Activated naive CD8-positive, alpha-beta T cell (primary cell): Measurements from ENCODE around the gene VTCN1.

ENCODE experiments used
- H3K27ac Mint-ChIP-seq: one replicate; pipeline ENCODE4 v1.8.0; 2021; ENCODE audit warnings: mixed read lengths
- H3K27me3 Mint-ChIP-seq: one replicate; pipeline ENCODE4 v1.8.0; 2021; ENCODE audit warnings: mixed read lengths
- H3K36me3 Mint-ChIP-seq: one replicate; pipeline ENCODE4 v1.8.0; 2021; ENCODE audit warnings: mixed read lengths
- H3K4me1 Mint-ChIP-seq: one replicate; pipeline ENCODE4 v1.8.0; 2021; ENCODE audit warnings: low read depth, mixed read lengths
- H3K4me3 Mint-ChIP-seq: one replicate; pipeline ENCODE4 v1.8.0; 2021; ENCODE audit warnings: mild to moderate bottlenecking, mixed read lengths
- H3K9me3 Mint-ChIP-seq: one replicate; pipeline ENCODE4 v1.8.0; 2021; ENCODE audit warnings: low read depth, mixed read lengths

VTCN1 gene

GRCh38 chr1:117183112-117183511 lies 27.6 kb downstream of the VTCN1 start:
- H3K4me1 Mint-ChIP-seq: no peaks in the 10 kb centered on the region
- no peaks in the 10 kb centered on the region for H3K36me3 Mint-ChIP-seq
- no peaks in the 10 kb centered on the region for H3K9me3 Mint-ChIP-seq
- no peak overlapping the region for H3K4me3 Mint-ChIP-seq
- H3K27ac Mint-ChIP-seq: no peak overlapping the region
- H3K27me3 Mint-ChIP-seq: peaks cover under 1% of the 10 kb centered on the region

- Mint-ChIP-seq H3K36me3 (no peaks in the 10 kb centered on the region), H3K9me3 (no peaks in the 10 kb centered on the region), H3K4me1 (no peaks in the 10 kb centered on the region), H3K27me3 (no peaks in the 10 kb centered on the region), H3K27ac (no peak overlapping the region), H3K4me3 (no peak overlapping the region)
These were observed 28.4 kb downstream of the VTCN1 start for GRCh38 chr1:117182319-117182718.

DNA sequence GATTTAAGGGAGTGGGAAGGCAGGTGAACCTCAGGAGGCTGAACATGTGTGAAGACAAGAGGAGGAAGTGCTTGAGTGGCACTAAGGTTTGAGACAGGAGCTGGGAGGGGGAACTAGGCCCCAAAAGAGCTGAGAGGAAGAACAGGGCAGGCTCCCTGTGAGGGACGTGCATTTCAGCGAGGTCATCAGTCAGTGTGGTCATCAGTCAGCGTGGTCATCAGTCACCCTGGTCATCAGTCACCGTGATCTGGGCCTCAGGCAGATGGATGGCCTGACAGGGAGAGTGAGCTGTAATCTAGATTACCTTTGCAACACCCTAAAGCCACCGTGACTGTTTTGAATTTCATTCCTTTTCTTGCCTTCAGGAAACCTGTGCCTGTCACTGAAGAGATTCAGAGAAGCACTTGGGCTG lies 29.1 kb downstream of the VTCN1 start:
- Mint-ChIP-seq H3K4me1 (no peaks in the 10 kb centered on the region), H3K27ac (no peak overlapping the region), H3K9me3 (no peaks in the 10 kb centered on the region), H3K36me3 (no peaks in the 10 kb centered on the region), H3K4me3 (no peak overlapping the region), H3K27me3 (no peaks in the 10 kb centered on the region)

- H3K4me3 Mint-ChIP-seq: no peak overlapping the region
- no peak overlapping the region for H3K27ac Mint-ChIP-seq
- H3K4me1 Mint-ChIP-seq: no peaks in the 10 kb centered on the region
- no peaks in the 10 kb centered on the region for H3K9me3 Mint-ChIP-seq
- H3K36me3 Mint-ChIP-seq: no peaks in the 10 kb centered on the region
- no peaks in the 10 kb centered on the region for H3K27me3 Mint-ChIP-seq
These were observed 30.4 kb downstream of the VTCN1 start for GRCh38 chr1:117180147-117180967.

DNA sequence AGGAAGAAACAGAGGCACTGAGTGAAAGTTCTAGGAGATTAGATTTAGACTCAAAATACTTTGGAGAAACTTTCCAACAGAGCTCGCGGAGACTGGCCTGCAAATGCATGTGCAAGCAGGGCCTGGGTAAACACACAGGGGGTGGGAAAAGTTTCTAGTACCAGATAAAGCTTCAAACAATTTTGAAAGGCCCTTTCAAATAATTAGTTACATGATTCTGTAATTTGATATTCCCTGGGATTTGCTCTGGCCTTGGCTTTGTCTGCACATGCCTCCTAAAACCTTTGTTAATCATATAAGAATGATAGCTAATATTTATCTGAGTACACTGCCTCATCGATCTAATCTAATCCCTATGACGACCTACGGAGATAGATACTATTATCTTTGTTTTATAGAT lies 31.3 kb downstream of the VTCN1 start:
- no peaks in the 10 kb centered on the region for H3K36me3 Mint-ChIP-seq
- H3K4me1 Mint-ChIP-seq: no peaks in the 10 kb centered on the region
- no peaks in the 10 kb centered on the region for H3K9me3 Mint-ChIP-seq
- no peak overlapping the region for H3K4me3 Mint-ChIP-seq
- no peak overlapping the region for H3K27ac Mint-ChIP-seq
- H3K27me3 Mint-ChIP-seq: no peaks in the 10 kb centered on the region

- Mint-ChIP-seq H3K4me3 (no peak overlapping the region), H3K9me3 (no peaks in the 10 kb centered on the region), H3K27ac (no peak overlapping the region), H3K4me1 (no peaks in the 10 kb centered on the region), H3K36me3 (no peaks in the 10 kb centered on the region), H3K27me3 (no peaks in the 10 kb centered on the region)
These were observed 32.0 kb downstream of the VTCN1 start for GRCh38 chr1:117178756-117179155.

GRCh38 chr1:117177376-117177775 lies 33.4 kb downstream of the VTCN1 start:
- Mint-ChIP-seq H3K9me3 (no peaks in the 10 kb centered on the region), H3K27ac (no peak overlapping the region), H3K4me1 (no peaks in the 10 kb centered on the region), H3K27me3 (no peaks in the 10 kb centered on the region), H3K36me3 (no peaks in the 10 kb centered on the region), H3K4me3 (no peak overlapping the region)

- Mint-ChIP-seq H3K9me3 (no peaks in the 10 kb centered on the region), H3K27ac (no peak overlapping the region), H3K4me1 (no peaks in the 10 kb centered on the region), H3K27me3 (no peaks in the 10 kb centered on the region), H3K4me3 (no peak overlapping the region), H3K36me3 (no peaks in the 10 kb centered on the region)
These were observed 34.1 kb downstream of the VTCN1 start for GRCh38 chr1:117176579-117176978.

DNA sequence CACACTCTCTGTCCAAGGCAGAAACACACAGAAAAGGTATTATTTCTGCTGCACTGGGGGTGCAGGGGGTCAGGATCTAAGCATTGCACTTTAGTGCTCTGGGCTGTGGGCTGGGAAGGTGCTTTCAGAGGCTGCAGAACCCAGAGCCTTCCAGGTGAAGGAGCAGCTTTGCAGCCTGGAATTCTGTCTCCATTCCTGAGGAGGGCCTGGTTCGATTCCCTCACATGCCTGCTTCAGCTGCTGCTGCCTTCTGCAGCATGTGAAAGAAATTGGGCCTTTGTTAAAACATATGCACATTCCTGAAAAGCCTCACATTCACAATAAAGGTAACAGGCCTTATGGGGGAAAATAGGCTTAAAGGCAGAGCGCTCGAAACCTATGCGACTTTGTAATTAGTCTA lies 35.9 kb downstream of the VTCN1 start:
- H3K4me1 Mint-ChIP-seq: no peaks in the 10 kb centered on the region
- H3K36me3 Mint-ChIP-seq: no peaks in the 10 kb centered on the region

GRCh38 chr1:117173691-117174090 lies 37.0 kb downstream of the VTCN1 start:
- Mint-ChIP-seq H3K27ac (no peak overlapping the region), H3K27me3 (no peaks in the 10 kb centered on the region), H3K9me3 (no peaks in the 10 kb centered on the region), H3K4me3 (no peak overlapping the region), H3K4me1 (no peaks in the 10 kb centered on the region), H3K36me3 (no peaks in the 10 kb centered on the region)

More for the DNA sequence above, 35.9 kb downstream of the VTCN1 start:
- no peaks in the 10 kb centered on the region for H3K9me3 Mint-ChIP-seq
- H3K27me3 Mint-ChIP-seq: no peaks in the 10 kb centered on the region
- H3K4me3 Mint-ChIP-seq: no peak overlapping the region
- no peak overlapping the region for H3K27ac Mint-ChIP-seq

DNA sequence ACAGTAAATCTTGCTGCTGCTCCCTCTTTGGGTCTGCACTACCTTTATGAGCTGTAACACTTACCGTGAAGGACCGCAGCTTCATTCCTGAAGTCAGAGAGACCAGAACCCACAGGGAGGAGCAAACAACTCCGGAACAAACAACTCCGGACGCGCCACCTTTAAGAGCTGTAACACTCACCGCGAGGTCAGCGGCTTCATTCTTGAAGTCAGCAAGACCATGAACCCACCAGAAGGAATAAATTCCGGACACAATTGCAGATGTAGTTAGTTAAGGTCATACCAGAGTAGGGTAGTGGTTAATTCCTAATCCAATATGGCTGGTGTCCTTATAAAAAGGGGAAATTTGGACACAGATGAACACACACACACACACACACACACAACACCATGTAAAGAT lies 37.7 kb downstream of the VTCN1 start:
- Mint-ChIP-seq H3K27ac (no peak overlapping the region), H3K9me3 (no peaks in the 10 kb centered on the region), H3K27me3 (no peaks in the 10 kb centered on the region), H3K4me1 (no peaks in the 10 kb centered on the region), H3K4me3 (no peak overlapping the region), H3K36me3 (no peaks in the 10 kb centered on the region)

DNA sequence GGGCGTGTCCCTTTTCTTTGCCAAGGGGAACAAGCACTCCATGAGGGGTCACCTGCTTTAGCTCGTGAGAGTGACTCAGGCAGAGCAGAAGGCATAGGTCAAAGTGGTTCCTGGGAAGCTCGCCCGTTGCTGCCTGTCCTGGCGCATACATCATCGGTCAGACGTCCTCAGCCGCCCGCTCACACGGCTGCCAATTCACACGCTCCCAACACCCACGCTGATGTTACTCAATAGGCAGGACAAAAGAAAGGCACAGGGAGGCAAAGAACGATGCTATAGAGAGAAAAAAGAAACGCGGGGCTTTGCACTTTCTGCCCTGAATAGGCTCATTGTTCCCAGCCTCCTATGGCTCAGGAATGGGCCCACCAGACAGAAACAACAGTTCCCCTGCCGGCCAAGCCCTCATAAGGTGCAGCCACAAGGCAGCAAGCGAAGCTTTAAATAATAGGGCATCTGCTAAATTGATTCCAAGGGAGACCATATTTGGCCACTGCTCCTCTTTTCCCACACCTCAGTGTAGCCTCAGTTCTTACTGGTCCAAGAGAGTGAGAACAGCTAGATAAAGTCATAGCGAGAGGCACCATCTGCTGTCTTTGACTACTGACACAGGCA lies 38.7 kb downstream of the VTCN1 start:
- Mint-ChIP-seq H3K27me3 (no peaks in the 10 kb centered on the region), H3K27ac (no peak overlapping the region)

GRCh38 chr1:117169871-117170596 lies 40.7 kb downstream of the VTCN1 start:
- H3K36me3 Mint-ChIP-seq: no peaks in the 10 kb centered on the region
- H3K4me3 Mint-ChIP-seq: no peak overlapping the region
- no peaks in the 10 kb centered on the region for H3K4me1 Mint-ChIP-seq
- peaks cover 4% of the 10 kb centered on the region for H3K27me3 Mint-ChIP-seq
- no peaks in the 10 kb centered on the region for H3K9me3 Mint-ChIP-seq
- no peak overlapping the region for H3K27ac Mint-ChIP-seq

More for the DNA sequence above, 38.7 kb downstream of the VTCN1 start:
- no peaks in the 10 kb centered on the region for H3K36me3 Mint-ChIP-seq
- H3K4me1 Mint-ChIP-seq: no peaks in the 10 kb centered on the region
- no peaks in the 10 kb centered on the region for H3K9me3 Mint-ChIP-seq
- no peak overlapping the region for H3K4me3 Mint-ChIP-seq

DNA sequence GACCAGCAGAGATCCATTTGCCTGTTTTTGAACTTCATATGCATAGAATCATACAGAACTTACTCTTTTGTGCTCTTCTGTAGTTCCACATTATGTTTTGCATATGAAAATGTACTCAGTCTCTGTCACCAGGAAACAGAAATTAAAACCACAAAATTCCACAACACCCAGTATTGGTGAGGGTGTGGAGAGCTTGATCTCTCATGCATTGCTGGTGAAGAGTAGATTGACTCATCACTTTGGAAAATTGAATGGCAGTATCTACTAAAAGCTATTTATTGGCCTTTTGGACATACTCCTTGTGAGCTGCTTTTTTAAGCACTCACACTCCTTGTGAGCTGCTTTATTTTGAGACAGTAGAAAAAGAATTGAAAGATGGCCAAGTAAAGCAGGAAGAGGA lies 43.3 kb downstream of the VTCN1 start:
- H3K4me1 Mint-ChIP-seq: no peaks in the 10 kb centered on the region
- no peaks in the 10 kb centered on the region for H3K36me3 Mint-ChIP-seq
- H3K27ac Mint-ChIP-seq: no peak overlapping the region
- no peak overlapping the region for H3K4me3 Mint-ChIP-seq
- peaks cover 6% of the 10 kb centered on the region for H3K27me3 Mint-ChIP-seq
- no peaks in the 10 kb centered on the region for H3K9me3 Mint-ChIP-seq

DNA sequence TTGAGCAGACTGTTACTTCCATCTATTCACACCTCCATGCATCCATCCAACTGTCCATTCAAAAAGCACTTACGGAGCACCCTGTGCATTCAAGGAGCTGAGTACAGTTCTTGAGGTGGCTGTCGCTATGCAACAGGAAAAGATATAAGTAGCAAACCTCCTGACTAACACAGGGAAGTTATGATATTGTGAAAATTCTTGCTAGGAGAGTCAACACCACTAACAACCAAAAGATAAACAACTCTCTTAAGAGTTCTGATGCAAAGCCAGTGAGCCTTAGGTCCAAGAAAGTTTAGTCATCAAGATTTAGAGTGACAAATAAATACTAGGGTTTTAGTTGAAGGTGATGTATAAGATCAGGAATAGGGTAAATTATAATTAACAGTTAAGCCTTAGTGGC lies 44.7 kb downstream of the VTCN1 start:
- Mint-ChIP-seq H3K4me1 (no peaks in the 10 kb centered on the region), H3K27ac (no peak overlapping the region), H3K36me3 (no peaks in the 10 kb centered on the region), H3K4me3 (no peak overlapping the region), H3K27me3 (peaks cover 8% of the 10 kb centered on the region), H3K9me3 (no peaks in the 10 kb centered on the region)
